SH-SY5Y (cell line): Measurements from ENCODE around the gene STAG3.

ENCODE experiments used
- GATA2 ChIP-seq: IDR thresholded peaks from 2 replicates; pipeline ENCODE4 v1.6.1; 2011; ENCODE audit warnings: mild to moderate bottlenecking, low read depth, low read length
- GATA3 ChIP-seq: IDR thresholded peaks from 2 replicates; pipeline ENCODE4 v1.6.1; 2011; ENCODE audit warnings: low read depth, mild to moderate bottlenecking, low read length, moderate library complexity

DNA sequence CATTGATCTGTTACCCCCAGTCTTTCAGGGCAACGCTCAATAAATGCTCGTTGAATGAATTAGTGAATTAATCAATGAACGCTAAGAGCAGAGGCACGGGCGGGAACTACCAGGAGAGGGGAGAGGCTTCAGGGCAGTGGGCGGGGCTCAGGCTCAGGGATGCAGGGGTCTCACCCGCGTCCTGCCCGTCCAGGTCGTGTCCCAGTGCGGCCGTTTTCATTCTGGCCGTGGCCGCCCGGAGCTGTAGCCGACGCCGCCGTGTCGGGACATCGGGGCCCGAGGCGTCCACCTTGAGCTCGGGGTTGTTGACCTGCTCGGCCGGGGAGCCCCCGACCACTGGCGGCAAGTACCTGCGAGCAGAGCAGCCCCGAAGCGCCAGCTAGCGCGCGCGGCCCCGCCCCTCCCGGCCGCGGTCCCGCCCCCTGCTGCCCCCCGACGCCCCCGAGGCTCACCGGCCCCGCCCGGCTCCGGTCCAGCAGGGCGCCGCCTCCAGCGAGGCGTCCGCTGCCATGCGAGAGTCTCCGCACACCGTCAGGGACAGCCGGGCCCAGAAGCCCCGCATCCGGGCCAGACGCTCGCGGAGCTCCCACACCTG is 6.5 kb upstream of the STAG3 start:
- TF ChIP-seq GATA2 (no peak), GATA3 (no peak)
